Tibial nerve (tissue), 4 donors: ENCODE data around the gene ALDH1L1. TPM values are rescaled to one million over a fixed set of nuclear protein-coding genes. Genes with fewer than 3 reads are reported as not detected.

Source experiments
- DNase-seq, 2 donors: peaks; one replicate each; pipeline ENCODE4 v3.0.0-alpha.2; 2019; ENCODE audit warnings: low spot score in 2 of 2
- H3K27ac ChIP-seq, 4 donors: fragments of 200-600 bp; sonication (generic) in 3 of 4; one replicate each; pipeline ENCODE4 v1.5.1; 2017 to 2019; ENCODE audit warnings: mild to moderate bottlenecking in 1 of 4
- H3K27me3 ChIP-seq, 2 donors: fragments of 200-600 bp; sonication (generic) in 1 of 2; one replicate each; pipeline versions ENCODE4 v1.5.1 to v1.6.0; 2017 to 2019
- H3K36me3 ChIP-seq, 3 donors: fragments of 200-600 bp; sonication (generic); one replicate each; pipeline ENCODE4 v1.5.1; 2018 to 2019
- H3K4me1 ChIP-seq, 4 donors: fragments of 200-600 bp; sonication (generic) in 3 of 4; one replicate each; pipeline ENCODE4 v1.5.1; 2017 to 2019
- H3K4me3 ChIP-seq, 4 donors: fragments of 200-600 bp; sonication (generic) in 3 of 4; one replicate each; pipeline ENCODE4 v1.5.1; 2017 to 2019; ENCODE audit warnings: mild to moderate bottlenecking in 1 of 4, moderate library complexity in 1 of 4
- H3K9me3 ChIP-seq, 4 donors: fragments of 200-600 bp; sonication (generic) in 3 of 4; one replicate each; pipeline ENCODE4 v1.5.1; 2017 to 2019
- CTCF ChIP-seq, 5 experiments: fragments of 200-600 bp in 3 of 5; fragments of 450-650 bp in 2 of 5; sonication (generic) in 3 of 5; IDR thresholded peaks; one replicate each; pipeline ENCODE4 v1.5.1; 2016 to 2019; ENCODE audit warnings: antibody characterized with exemption in 5 of 5, mild to moderate bottlenecking in 3 of 5, moderate library complexity in 2 of 5
- EP300 ChIP-seq, 2 donors: sonication (generic); formaldehyde crosslinking; IDR thresholded peaks; one replicate each; pipeline ENCODE4 v1.6.1; 2017; ENCODE audit warnings: antibody characterized with exemption in 2 of 2, mild to moderate bottlenecking in 1 of 2
- POLR2A ChIP-seq, 2 donors: fragments of 450-650 bp; IDR thresholded peaks; one replicate each; pipeline ENCODE4 v1.6.1; 2017; ENCODE audit warnings: antibody characterized with exemption in 2 of 2, mild to moderate bottlenecking in 2 of 2, moderate library complexity in 2 of 2
- WGBS, 2 donors: methylation state at CpG; one replicate each; pipeline ENCODE4 v1.1.5; 2018; 5-methylcytosine and 5-hydroxymethylcytosine counted together
- total RNA-seq, 4 donors: library from RNA; depleted of rRNA; stranded (reverse); fragments of >200 nt; gene quantifications; one replicate each; pipeline ENCODE4 v1.1.0, GENCODE V29; 2016

Gene ALDH1L1
- total RNA-seq, 4 donors from 2014 or later = 34.5 to 87.3 (median 50.8) TPM

- Histone ChIP-seq H3K36me3 (no peaks in the 10 kb centered on the region), H3K4me1 (peaks cover 0 to 32% (median 10%) of the 10 kb centered on the region in 4 donors), H3K9me3 (no peaks in the 10 kb centered on the region), H3K27ac (peak overlapping the region; percentile 46 to 86 (median 76)), H3K4me3 (peak overlapping the region; percentile 31 to 64 (median 46)), H3K27me3 (peaks cover 0 to 11% of the 10 kb centered on the region in 2 donors)
- TF ChIP-seq CTCF (IDR thresholded peaks at IDR 0.05) (peak in 4 of 5 experiments; percentile 22 to 58 (median 52)), EP300 (IDR thresholded peaks at IDR 0.05) (peak in 1 of 2 donors; percentile 44), POLR2A (IDR thresholded peaks at IDR 0.05) (peak in 1 of 2 donors; percentile 21)
- 6 to 11% methylated on average over 16 to 23 of the region's 57 CpGs for WGBS, 2 donors
- no peak for DNase-seq
These were observed 32.4 kb upstream of the ALDH1L1 start for GRCh38 chr3:126212620-126213378.

- Histone ChIP-seq H3K9me3 (no peaks in the 10 kb centered on the region), H3K27me3 (peaks cover 0 to 11% of the 10 kb centered on the region in 2 donors), H3K36me3 (no peaks in the 10 kb centered on the region), H3K4me1 (peaks cover 0 to 38% (median 12%) of the 10 kb centered on the region in 4 donors), H3K27ac (peak overlapping the region in 2 of 4 donors; percentile 76 to 86), H3K4me3 (peak overlapping the region in 2 of 4 donors; percentile 50 to 64)
- 56 to 60% methylated on average over 2 of the region's 2 CpGs for WGBS, 2 donors
- TF ChIP-seq EP300 (IDR thresholded peaks at IDR 0.05) (no peak), POLR2A (IDR thresholded peaks at IDR 0.05) (no peak), CTCF (IDR thresholded peaks at IDR 0.05) (no peak)
- no peak for DNase-seq
These were observed 31.8 kb upstream of the ALDH1L1 start for GRCh38 chr3:126212250-126212619.

- Histone ChIP-seq H3K9me3 (no peaks in the 10 kb centered on the region), H3K27ac (no peak overlapping the region), H3K4me3 (no peak overlapping the region), H3K27me3 (peaks cover 0 to 11% of the 10 kb centered on the region in 2 donors), H3K36me3 (no peaks in the 10 kb centered on the region), H3K4me1 (peaks cover 0 to 44% (median 15%) of the 10 kb centered on the region in 4 donors)
- WGBS, 2 donors = 95 to 97% methylated on average over 7 of the region's 7 CpGs
- no peak for TF ChIP-seq CTCF (IDR thresholded peaks at IDR 0.05)
- no peak for TF ChIP-seq EP300 (IDR thresholded peaks at IDR 0.05)
- no peak for TF ChIP-seq POLR2A (IDR thresholded peaks at IDR 0.05)
- no peak for DNase-seq
These were observed 31.2 kb upstream of the ALDH1L1 start for GRCh38 chr3:126211569-126211968.

GRCh38 chr3:126210606-126211005, 30.2 kb upstream of the ALDH1L1 start:
- Histone ChIP-seq H3K4me1 (peaks cover 0 to 54% (median 15%) of the 10 kb centered on the region in 4 donors), H3K27me3 (peaks cover 0 to 9% of the 10 kb centered on the region in 2 donors), H3K4me3 (no peak overlapping the region), H3K27ac (no peak overlapping the region), H3K36me3 (no peaks in the 10 kb centered on the region), H3K9me3 (no peaks in the 10 kb centered on the region)
- no peak for DNase-seq
- TF ChIP-seq EP300 (IDR thresholded peaks at IDR 0.05) (no peak), CTCF (IDR thresholded peaks at IDR 0.05) (no peak), POLR2A (IDR thresholded peaks at IDR 0.05) (no peak)
- WGBS, 2 donors = 65 to 80% methylated on average over 6 of the region's 6 CpGs

GRCh38 chr3:126209741-126210140, 29.4 kb upstream of the ALDH1L1 start:
- H3K4me1 ChIP-seq = peaks cover 0 to 58% (median 15%) of the 10 kb centered on the region in 4 donors
- H3K9me3 ChIP-seq = no peaks in the 10 kb centered on the region
- H3K4me3 ChIP-seq = no peak overlapping the region
- no peak for DNase-seq
- H3K36me3 ChIP-seq = no peaks in the 10 kb centered on the region
- peaks cover 0 to 4% of the 10 kb centered on the region in 2 donors for H3K27me3 ChIP-seq
- H3K27ac ChIP-seq = no peak overlapping the region
- 56 to 76% methylated on average over 4 of the region's 4 CpGs for WGBS, 2 donors
- TF ChIP-seq CTCF (IDR thresholded peaks at IDR 0.05) (no peak), POLR2A (IDR thresholded peaks at IDR 0.05) (no peak), EP300 (IDR thresholded peaks at IDR 0.05) (no peak)
